ENCODE results near the gene HSBP1. TPM values are rescaled to one million over a fixed set of nuclear protein-coding genes. Genes with fewer than 3 reads are reported as not detected.

The HSBP1 gene
- total and polyA plus RNA-seq, 2 of the 4 experiments (the other 2 are of a cell fraction), result 8.8 to 65.2 TPM

DNA sequence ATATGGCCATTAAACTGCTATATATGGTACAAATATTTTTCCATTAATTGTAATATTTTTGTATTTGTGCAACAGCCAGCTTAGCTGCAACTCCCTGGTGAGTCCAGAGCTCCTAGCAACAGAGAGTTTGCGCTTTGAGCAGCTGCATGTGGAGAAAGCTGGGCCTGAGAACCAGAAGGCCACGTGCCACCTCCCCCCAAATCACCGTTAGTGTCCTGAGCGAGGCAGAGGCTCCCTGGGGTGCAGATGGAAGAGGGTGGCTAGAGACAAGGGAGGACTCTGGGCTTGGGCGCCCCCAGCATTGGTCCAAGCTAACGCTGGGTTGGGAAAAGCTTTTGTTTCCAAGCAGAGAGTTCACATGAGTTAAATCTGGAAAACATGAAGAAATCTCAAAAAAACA is 41.6 kb downstream of the HSBP1 start:
- Histone ChIP-seq H2AFZ (replicated peaks; ENCODE audit: low read length, poor library complexity) (no peak overlapping the region), H2BK120ac (ENCODE audit: low read depth, low read length) (no peak overlapping the region), H4K91ac (ENCODE audit: insufficient read depth, low read depth, low read length) (no peak overlapping the region), H3K4me3 (ENCODE audit: insufficient read depth, low read depth, low read length) (no peak overlapping the region), H2BK15ac (ENCODE audit: low read depth, low read length) (no peak overlapping the region), H4K5ac (ENCODE audit: low read depth, low read length) (no peak overlapping the region), H3K27ac (ENCODE audit: insufficient read depth, low read length) (no peak overlapping the region), H3K14ac (replicated peaks; ENCODE audit: low read depth, low read length) (no peak overlapping the region), H3K36me3 (ENCODE audit: control insufficient read depth, insufficient read depth, low read length) (no peaks in the 10 kb centered on the region), H3K9me1 (ENCODE audit: insufficient read depth, low read length) (no peaks in the 10 kb centered on the region), H2AK9ac (replicated peaks; ENCODE audit: low read depth, low read length, poor library complexity) (no peak overlapping the region), H2BK20ac (ENCODE audit: low read depth, low read length) (no peak overlapping the region), H3K9ac (ENCODE audit: low read depth, low read length) (no peak overlapping the region), H4K8ac (ENCODE audit: low read depth in 2 of 2, low read length in 2 of 2) (no peak overlapping the region), H2BK5ac (ENCODE audit: low read depth, low read length, poor library complexity, severe bottlenecking) (no peak overlapping the region), H3K4ac (ENCODE audit: low read depth, low read length) (no peak overlapping the region), H2AK5ac (ENCODE audit: low read depth, low read length) (no peak overlapping the region), H3K4me1 (ENCODE audit: control insufficient read depth, insufficient read depth, low read length) (no peaks in the 10 kb centered on the region), H3K79me1 (ENCODE audit: low read depth in 1 of 2, low read length in 2 of 2) (no peaks in the 10 kb centered on the region), H3K9me3 (ENCODE audit: control insufficient read depth, insufficient read depth, low read length) (no peaks in the 10 kb centered on the region; the same call in 1 of the 2 replicates), H3K18ac (ENCODE audit: low read depth, low read length) (no peak overlapping the region), H3K56ac (ENCODE audit: extremely low read depth, insufficient read depth, low read length) (no peak overlapping the region), H3K27me3 (ENCODE audit: control insufficient read depth, insufficient read depth, low read length) (peaks cover 33% of the 10 kb centered on the region), H4K20me1 (ENCODE audit: insufficient read depth, low read length) (no peaks in the 10 kb centered on the region), H3K23ac (ENCODE audit: low read depth, low read length) (no peak overlapping the region), H3K4me2 (ENCODE audit: low read depth, low read length) (no peak overlapping the region)
- intact Hi-C loops (cut with micrococcal nuclease) (no loop called here), in situ Hi-C loops (cut with MboI; ENCODE audit: low sequenced_read_pairs) (no loop called here), dilution Hi-C loops (cut with HindIII; ENCODE audit: low sequenced_read_pairs, unreplicated experiment) (no loop called here)
- DNase-seq (no peak), ATAC-seq (ENCODE audit: low read depth) (no peak)
- POLR2A ChIA-PET (ENCODE audit: unreplicated experiment), result no interaction called here
- CTCF ChIA-PET, result interaction anchor here (1.0 to 1.1 kb wide), 2 partner anchors 14 to 26 kb away, joined by 3 read pairs; no protein-coding TSS in a partner anchor
- no TSS peak for BruUV-seq (replicated peaks)
- WGBS, 2 experiments (ENCODE audit: extremely low coverage in 2 of 2, insufficient read length in 1 of 2), result no CpG with 5 or more reads among the region's 6 CpGs
- TF ChIP-seq RFX5 (IDR thresholded peaks at IDR 0.05; ENCODE audit: low read depth, low read length) (no peak), FOS (IDR thresholded peaks at IDR 0.05; ENCODE audit: low read depth, low read length) (no peak), MXI1 (IDR thresholded peaks at IDR 0.05; ENCODE audit: borderline replicate concordance, low read depth, low read length) (no peak)
- TF ChIP-seq, protein P1, sequence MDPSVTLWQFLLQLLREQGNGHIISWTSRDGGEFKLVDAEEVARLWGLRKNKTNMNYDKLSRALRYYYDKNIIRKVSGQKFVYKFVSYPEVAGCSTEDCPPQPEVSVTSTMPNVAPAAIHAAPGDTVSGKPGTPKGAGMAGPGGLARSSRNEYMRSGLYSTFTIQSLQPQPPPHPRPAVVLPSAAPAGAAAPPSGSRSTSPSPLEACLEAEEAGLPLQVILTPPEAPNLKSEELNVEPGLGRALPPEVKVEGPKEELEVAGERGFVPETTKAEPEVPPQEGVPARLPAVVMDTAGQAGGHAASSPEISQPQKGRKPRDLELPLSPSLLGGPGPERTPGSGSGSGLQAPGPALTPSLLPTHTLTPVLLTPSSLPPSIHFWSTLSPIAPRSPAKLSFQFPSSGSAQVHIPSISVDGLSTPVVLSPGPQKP (IDR thresholded peaks at IDR 0.05; ENCODE audit: borderline replicate concordance, low read depth, low read length), result no peak
